Muscle of leg (tissue), 11 donors: ENCODE data around the gene GNL2. TPM values are rescaled to one million over a fixed set of nuclear protein-coding genes. Genes with fewer than 3 reads are reported as not detected.
A peak's percentile ranks its signal among the peaks of the same experiment; 100 is the strongest.
"Not testable (repeated sequence)": the region's sequence is repeated elsewhere in the genome, so short reads cannot be mapped to it uniquely, and the experiment has no call there.

ENCODE experiments used
- DNase-seq: peaks from one replicate; pipeline ENCODE4 v3.0.0; 2013
- H3K27ac ChIP-seq: one replicate; pipeline ENCODE4 v1.5.1; 2013; ENCODE audit warnings: mild to moderate bottlenecking, low read length, control low read depth
- H3K27me3 ChIP-seq: one replicate; pipeline ENCODE4 v1.6.1; 2013; ENCODE audit warnings: low read length; ENCODE audit not compliant: control insufficient read depth, insufficient read depth
- H3K36me3 ChIP-seq: one replicate; pipeline ENCODE4 v1.6.1; 2013; ENCODE audit warnings: low read length; ENCODE audit not compliant: control insufficient read depth, insufficient read depth
- H3K4me1 ChIP-seq: one replicate; pipeline ENCODE4 v1.6.1; 2013; ENCODE audit warnings: low read length; ENCODE audit not compliant: control insufficient read depth, insufficient read depth
- H3K4me3 ChIP-seq: one replicate; pipeline ENCODE4 v1.5.1; 2013; ENCODE audit warnings: low read length, control low read depth
- H3K9me3 ChIP-seq: replicated peaks from 2 replicates; pipeline ENCODE4 v1.6.1; 2013; ENCODE audit warnings: low read depth, low read length; ENCODE audit not compliant: control insufficient read depth
- WGBS: methylation state at CpG from one replicate; pipeline ENCODE4 v1.1.5; 2013; ENCODE audit warnings: missing lambda C conversion rate; ENCODE audit not compliant: insufficient coverage; 5-methylcytosine and 5-hydroxymethylcytosine counted together
- polyA plus RNA-seq, 8 donors: library from polyadenylated mRNA; unstranded; fragments of 120-200 nt; gene quantifications; one replicate each; pipeline versions ENCODE4 v1.2.1 to v1.2.3, GENCODE V29; 2013; ENCODE audit warnings: inconsistent platforms in 1 of 8, low replicate concordance in 1 of 8; ENCODE audit not compliant: insufficient read length in 8 of 8, insufficient read depth in 1 of 8
- total RNA-seq: library from RNA; stranded (reverse); fragments of 120-200 nt; gene quantifications from one replicate; pipeline ENCODE4 v1.2.4, GENCODE V29; 2013

Gene GNL2
- total and polyA plus RNA-seq, 9 donors = 48.6 to 66.1 (median 54.6) TPM

- H3K4me3 ChIP-seq = peak overlapping the region; percentile 98
- H3K4me1 ChIP-seq = peaks cover 13% of the 10 kb centered on the region
- peak overlapping the region; percentile 84 for H3K27ac ChIP-seq
- no peak for DNase-seq
- no CpG with 5 or more reads among the region's 3 CpGs for WGBS
- no peaks in the 10 kb centered on the region for H3K27me3 ChIP-seq
- peaks cover 18% of the 10 kb centered on the region for H3K36me3 ChIP-seq
- no peaks in the 10 kb centered on the region for H3K9me3 ChIP-seq
These were observed 488 bp upstream of the GNL2 start for GRCh38 chr1:37596182-37596667.

- no peaks in the 10 kb centered on the region for H3K27me3 ChIP-seq
- WGBS = 100% methylated on average over 1 of the region's 6 CpGs
These were observed 2.0 kb downstream of the GNL2 start for GRCh38 chr1:37593726-37594125.

GRCh38 chr1:37588939-37589338 is 6.8 kb downstream of the GNL2 start:
- DNase-seq = no peak
- Histone ChIP-seq H3K9me3 (no peaks in the 10 kb centered on the region), H3K27ac (no peak overlapping the region), H3K36me3 (peaks cover 46% of the 10 kb centered on the region), H3K4me1 (peaks cover under 1% of the 10 kb centered on the region), H3K27me3 (no peaks in the 10 kb centered on the region), H3K4me3 (no peak overlapping the region)
- whole genome bisulfite sequencing = no CpG with 5 or more reads among the region's 2 CpGs

More at GRCh38 chr1:37593726-37594125, 2.0 kb downstream of the GNL2 start:
- Histone ChIP-seq H3K9me3 (no peaks in the 10 kb centered on the region), H3K27ac (no peak overlapping the region), H3K4me1 (peaks cover 13% of the 10 kb centered on the region), H3K4me3 (no peak overlapping the region), H3K36me3 (peaks cover 30% of the 10 kb centered on the region)
- DNase-seq = no peak

- no CpG with 5 or more reads among the region's 4 CpGs for whole genome bisulfite sequencing
- H3K4me3 ChIP-seq = not testable (repeated sequence)
- H3K36me3 ChIP-seq = peaks cover 38% of the 10 kb centered on the region
These were observed 11.2 kb downstream of the GNL2 start for GRCh38 chr1:37584544-37584943.

GRCh38 chr1:37575692-37576091 is 20.0 kb downstream of the GNL2 start:
- Histone ChIP-seq H3K4me3 (no peak overlapping the region), H3K36me3 (peaks cover 78% of the 10 kb centered on the region), H3K27me3 (no peaks in the 10 kb centered on the region), H3K9me3 (no peaks in the 10 kb centered on the region), H3K4me1 (no peaks in the 10 kb centered on the region), H3K27ac (no peak overlapping the region)
- WGBS = no CpG with 5 or more reads among the region's 5 CpGs
- DNase-seq = no peak

More at GRCh38 chr1:37584544-37584943, 11.2 kb downstream of the GNL2 start:
- DNase-seq, H3K27ac ChIP-seq, H3K27me3 ChIP-seq, H3K9me3 ChIP-seq, H3K4me1 ChIP-seq: not testable (repeated sequence)

- no peak overlapping the region for H3K27ac ChIP-seq
These were observed 20.8 kb downstream of the GNL2 start for GRCh38 chr1:37574834-37575480.

GRCh38 chr1:37570528-37571334 is 25.0 kb downstream of the GNL2 start:
- Histone ChIP-seq H3K27me3 (no peaks in the 10 kb centered on the region), H3K9me3 (no peaks in the 10 kb centered on the region), H3K36me3 (peaks cover 85% of the 10 kb centered on the region), H3K4me1 (no peaks in the 10 kb centered on the region), H3K27ac (no peak overlapping the region), H3K4me3 (no peak overlapping the region)
- WGBS = no CpG with 5 or more reads among the region's 3 CpGs
- no peak for DNase-seq

More at GRCh38 chr1:37574834-37575480, 20.8 kb downstream of the GNL2 start:
- no peaks in the 10 kb centered on the region for H3K9me3 ChIP-seq
- H3K36me3 ChIP-seq = peaks cover 76% of the 10 kb centered on the region
- 86% methylated on average over 4 of the region's 7 CpGs for WGBS
- no peak overlapping the region for H3K4me3 ChIP-seq
- no peak for DNase-seq
- H3K4me1 ChIP-seq = no peaks in the 10 kb centered on the region
- no peaks in the 10 kb centered on the region for H3K27me3 ChIP-seq

- H3K4me3 ChIP-seq = no peak overlapping the region
- no peaks in the 10 kb centered on the region for H3K4me1 ChIP-seq
- H3K27ac ChIP-seq = no peak overlapping the region
- H3K36me3 ChIP-seq = peaks cover 74% of the 10 kb centered on the region
- no peaks in the 10 kb centered on the region for H3K27me3 ChIP-seq
- 67% methylated on average over 3 of the region's 3 CpGs for WGBS
- DNase-seq = no peak
- no peaks in the 10 kb centered on the region for H3K9me3 ChIP-seq
These were observed 28.7 kb downstream of the GNL2 start for GRCh38 chr1:37567023-37567422.

- peaks cover 69% of the 10 kb centered on the region for H3K36me3 ChIP-seq
- no peak for DNase-seq
- no peak overlapping the region for H3K27ac ChIP-seq
- H3K4me1 ChIP-seq = peaks cover 12% of the 10 kb centered on the region
- H3K9me3 ChIP-seq = no peaks in the 10 kb centered on the region
- no peaks in the 10 kb centered on the region for H3K27me3 ChIP-seq
- H3K4me3 ChIP-seq = no peak overlapping the region
These were observed 30.8 kb downstream of the GNL2 start for GRCh38 chr1:37564892-37565291.

- H3K27me3 ChIP-seq = no peaks in the 10 kb centered on the region
- DNase-seq = no peak
These were observed 32.8 kb downstream of the GNL2 start for GRCh38 chr1:37562984-37563383.

More at GRCh38 chr1:37562984-37563383, 32.8 kb downstream of the GNL2 start:
- Histone ChIP-seq H3K9me3 (no peaks in the 10 kb centered on the region), H3K27ac (no peak overlapping the region), H3K4me1 (peaks cover 12% of the 10 kb centered on the region), H3K36me3 (peaks cover 53% of the 10 kb centered on the region), H3K4me3 (no peak overlapping the region)
- WGBS = 89% methylated on average over 1 of the region's 1 CpG
